ENCODE measurements around the gene DEPDC1. TPM values are rescaled to one million over a fixed set of nuclear protein-coding genes. Genes with fewer than 3 reads are reported as not detected.

Gene DEPDC1
- total RNA-seq, 2 donors from 2014 or later = 18.0 to 23.7 TPM

- H3K36me3 Mint-ChIP-seq (ENCODE audit: insufficient read depth in 2 of 2) = no peaks in the 10 kb centered on the region
- no peak overlapping the region for H3K4me3 Mint-ChIP-seq
- no peak overlapping the region for H3K27ac Mint-ChIP-seq
- no peak for ATAC-seq (replicated peaks in 1 of 2)
- H3K4me1 Mint-ChIP-seq (ENCODE audit: low read depth) = no peaks in the 10 kb centered on the region
- H3K27me3 Mint-ChIP-seq (ENCODE audit: low read depth) = peaks cover 11% of the 10 kb centered on the region
- no peak for DNase-seq
- H3K9me3 Mint-ChIP-seq = peaks cover 5 to 12% of the 10 kb centered on the region in 2 donors
Observed at GRCh38 chr1:68464891-68465290, 32.0 kb downstream of the DEPDC1 start.

DNA sequence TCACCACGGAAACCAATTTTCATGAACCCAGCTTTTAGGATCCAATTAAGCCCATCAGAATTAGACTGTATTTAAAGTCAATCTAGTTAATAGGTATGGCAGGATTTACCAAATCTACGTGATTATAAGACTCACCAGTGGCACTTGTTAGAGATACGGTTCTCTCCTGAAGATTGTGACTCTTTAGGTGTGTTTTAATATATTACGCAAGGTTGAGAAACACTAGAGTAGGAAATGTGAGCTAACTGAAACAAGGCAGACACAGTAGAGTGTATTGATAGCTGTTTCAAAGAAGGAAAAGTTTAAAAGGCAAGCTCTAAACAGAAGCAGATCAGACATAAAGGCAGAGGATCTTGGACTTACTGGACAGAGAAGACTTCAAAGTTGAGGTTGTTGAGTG, 35.9 kb downstream of the DEPDC1 start:
- Mint-ChIP-seq H3K36me3 (ENCODE audit: insufficient read depth in 2 of 2) (no peaks in the 10 kb centered on the region), H3K4me3 (no peak overlapping the region), H3K9me3 (peaks cover 5 to 12% of the 10 kb centered on the region in 2 donors), H3K27me3 (ENCODE audit: low read depth) (peaks cover 11% of the 10 kb centered on the region), H3K27ac (no peak overlapping the region), H3K4me1 (ENCODE audit: low read depth) (no peaks in the 10 kb centered on the region)
- ATAC-seq (replicated peaks in 1 of 2) (no peak), DNase-seq (no peak)

DNA sequence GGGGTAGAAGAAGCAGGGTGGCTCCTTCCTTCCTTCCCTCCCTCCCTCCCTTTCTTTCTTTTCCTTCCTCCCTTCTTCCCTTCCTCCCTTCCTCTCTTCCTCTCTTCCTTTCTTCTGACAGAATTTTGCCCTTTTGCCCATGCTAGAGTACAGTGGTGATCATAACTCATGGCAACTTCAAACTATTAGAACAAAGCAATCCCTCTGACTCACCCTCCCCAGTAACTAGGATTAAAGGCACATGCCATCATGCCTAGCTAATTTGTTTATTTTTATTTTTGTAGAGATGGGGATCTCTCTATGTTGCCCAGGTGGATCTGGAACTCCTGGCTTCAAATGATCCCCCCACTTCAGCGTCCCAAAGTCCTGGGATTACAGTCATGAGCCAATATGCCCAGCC, 37.1 kb downstream of the DEPDC1 start:
- ATAC-seq (replicated peaks in 1 of 2) (no peak), DNase-seq (no peak)
- Mint-ChIP-seq H3K4me1 (ENCODE audit: low read depth) (no peaks in the 10 kb centered on the region), H3K36me3 (ENCODE audit: insufficient read depth in 2 of 2) (no peaks in the 10 kb centered on the region), H3K4me3 (no peak overlapping the region), H3K27ac (no peak overlapping the region), H3K27me3 (ENCODE audit: low read depth) (peaks cover 5% of the 10 kb centered on the region), H3K9me3 (peaks cover 7% of the 10 kb centered on the region in 2 donors)

DNA sequence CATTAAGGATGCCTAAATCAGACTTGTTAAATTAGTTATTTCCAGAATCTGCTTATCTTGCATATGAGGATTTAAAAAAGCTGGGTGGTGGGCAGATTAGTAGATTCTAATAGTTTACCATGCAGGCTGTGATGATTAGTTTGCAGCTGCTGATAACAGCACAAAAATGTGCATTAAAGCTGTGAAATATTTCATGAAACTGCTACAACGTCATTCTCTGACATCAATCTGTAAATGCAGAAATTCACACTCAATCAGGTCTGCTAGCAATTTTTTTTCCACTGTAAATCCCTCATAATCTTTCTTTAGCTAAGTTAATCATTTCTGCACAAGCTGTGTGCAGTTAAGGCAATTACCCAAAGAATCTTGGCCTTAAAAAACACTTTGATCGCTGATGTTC, 37.8 kb downstream of the DEPDC1 start:
- Mint-ChIP-seq H3K4me1 (ENCODE audit: low read depth) (no peaks in the 10 kb centered on the region), H3K9me3 (peaks cover 2 to 4% of the 10 kb centered on the region in 2 donors), H3K27me3 (ENCODE audit: low read depth) (no peaks in the 10 kb centered on the region), H3K27ac (no peak overlapping the region), H3K4me3 (no peak overlapping the region), H3K36me3 (ENCODE audit: insufficient read depth in 2 of 2) (no peaks in the 10 kb centered on the region)
- ATAC-seq (replicated peaks in 1 of 2) (no peak), DNase-seq (no peak)

- ATAC-seq (replicated peaks in 1 of 2) (no peak), DNase-seq (no peak)
- Mint-ChIP-seq H3K27ac (no peak overlapping the region), H3K4me3 (no peak overlapping the region), H3K9me3 (peaks cover 0 to 2% of the 10 kb centered on the region in 2 donors), H3K27me3 (ENCODE audit: low read depth) (no peaks in the 10 kb centered on the region), H3K4me1 (ENCODE audit: low read depth) (no peaks in the 10 kb centered on the region), H3K36me3 (ENCODE audit: insufficient read depth in 2 of 2) (no peaks in the 10 kb centered on the region)
Observed at GRCh38 chr1:68456202-68456601, 40.7 kb downstream of the DEPDC1 start.

- Mint-ChIP-seq H3K9me3 (peaks cover 0 to 2% of the 10 kb centered on the region in 2 donors), H3K27me3 (ENCODE audit: low read depth) (no peaks in the 10 kb centered on the region), H3K27ac (no peak overlapping the region), H3K4me1 (ENCODE audit: low read depth) (no peaks in the 10 kb centered on the region), H3K36me3 (ENCODE audit: insufficient read depth in 2 of 2) (no peaks in the 10 kb centered on the region), H3K4me3 (no peak overlapping the region)
- ATAC-seq (replicated peaks in 1 of 2) (no peak), DNase-seq (no peak)
Observed at GRCh38 chr1:68454534-68454933, 42.3 kb downstream of the DEPDC1 start.

GRCh38 chr1:68453060-68453670, 43.7 kb downstream of the DEPDC1 start:
- no peak overlapping the region for H3K27ac Mint-ChIP-seq
- H3K9me3 Mint-ChIP-seq = peaks cover 0 to 2% of the 10 kb centered on the region in 2 donors
- H3K4me3 Mint-ChIP-seq = no peak overlapping the region
- H3K36me3 Mint-ChIP-seq (ENCODE audit: insufficient read depth in 2 of 2) = no peaks in the 10 kb centered on the region
- DNase-seq (no peak), ATAC-seq (replicated peaks in 1 of 2) (no peak)
- H3K4me1 Mint-ChIP-seq (ENCODE audit: low read depth) = no peaks in the 10 kb centered on the region
- H3K27me3 Mint-ChIP-seq (ENCODE audit: low read depth) = no peaks in the 10 kb centered on the region

DNA sequence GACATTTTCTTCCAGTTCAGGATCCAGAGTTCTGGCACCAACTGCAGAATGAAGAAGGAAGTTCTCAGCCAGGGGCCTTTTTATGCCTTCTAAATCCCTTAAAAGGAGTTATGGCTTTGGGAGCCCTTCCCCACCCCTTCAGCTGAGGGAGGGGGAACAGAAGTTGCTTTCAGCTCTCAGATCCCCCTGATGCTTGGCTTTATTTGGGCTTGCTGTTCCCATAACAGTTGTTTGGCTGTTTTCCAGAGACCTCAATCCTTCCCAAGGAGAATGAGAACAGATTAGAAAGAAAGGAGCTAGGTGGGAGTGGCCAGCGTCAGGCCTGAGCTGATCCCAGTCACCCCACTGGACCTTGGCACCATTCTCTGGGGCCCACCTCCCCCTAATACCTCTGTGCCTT, 47.0 kb downstream of the DEPDC1 start, which contains the start of gene RPE65:
Gene RPE65, minus strand, starts transcription at position 54 of the 400 bp plus-strand sequence. Its CDS starts 49 bp downstream, at position 5.
- Mint-ChIP-seq H3K4me1 (ENCODE audit: low read depth) (no peaks in the 10 kb centered on the region), H3K9me3 (no peaks in the 10 kb centered on the region), H3K36me3 (ENCODE audit: insufficient read depth in 2 of 2) (no peaks in the 10 kb centered on the region), H3K27me3 (ENCODE audit: low read depth) (no peaks in the 10 kb centered on the region), H3K27ac (no peak within 1 kb of the TSS), H3K4me3 (no peak within 1 kb of the TSS)
- DNase-seq (no peak), ATAC-seq (replicated peaks in 1 of 2) (no peak)

DNA sequence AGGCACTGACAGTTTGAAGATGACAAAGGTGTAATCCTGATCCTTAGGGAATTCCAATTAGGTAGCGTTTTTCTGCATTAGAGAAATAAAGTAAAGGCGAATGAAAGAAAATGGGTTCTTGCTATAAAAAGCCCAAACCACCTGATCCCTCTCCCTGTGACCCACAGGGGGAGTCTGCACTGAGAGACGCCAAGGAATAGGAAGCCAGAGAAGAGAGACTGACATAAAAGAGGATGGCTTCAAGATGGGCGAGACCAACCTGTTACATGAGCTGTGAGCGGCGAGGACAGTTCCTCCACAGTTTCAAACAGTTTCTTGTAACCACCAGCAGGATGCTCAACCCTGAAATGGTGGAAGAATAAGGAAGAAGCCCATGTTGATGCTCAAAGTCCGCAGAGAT, 48.5 kb downstream of the DEPDC1 start:
- no peak for ATAC-seq (replicated peaks in 1 of 2)
- H3K27ac Mint-ChIP-seq = no peak overlapping the region

GRCh38 chr1:68445709-68446108, 51.2 kb downstream of the DEPDC1 start:
- ATAC-seq (replicated peaks in 1 of 2) (no peak), DNase-seq (no peak)
- peaks cover 0 to 2% of the 10 kb centered on the region in 2 donors for H3K9me3 Mint-ChIP-seq
- no peaks in the 10 kb centered on the region for H3K27me3 Mint-ChIP-seq (ENCODE audit: low read depth)
- H3K4me1 Mint-ChIP-seq (ENCODE audit: low read depth) = no peaks in the 10 kb centered on the region
- no peaks in the 10 kb centered on the region for H3K36me3 Mint-ChIP-seq (ENCODE audit: insufficient read depth in 2 of 2)
- H3K4me3 Mint-ChIP-seq = no peak overlapping the region
- no peak overlapping the region for H3K27ac Mint-ChIP-seq

More for the DNA sequence above, 48.5 kb downstream of the DEPDC1 start:
- no peaks in the 10 kb centered on the region for H3K4me1 Mint-ChIP-seq (ENCODE audit: low read depth)
- H3K27me3 Mint-ChIP-seq (ENCODE audit: low read depth) = no peaks in the 10 kb centered on the region
- H3K9me3 Mint-ChIP-seq = no peaks in the 10 kb centered on the region
- no peaks in the 10 kb centered on the region for H3K36me3 Mint-ChIP-seq (ENCODE audit: insufficient read depth in 2 of 2)
- DNase-seq = no peak
- H3K4me3 Mint-ChIP-seq = no peak overlapping the region

DNA sequence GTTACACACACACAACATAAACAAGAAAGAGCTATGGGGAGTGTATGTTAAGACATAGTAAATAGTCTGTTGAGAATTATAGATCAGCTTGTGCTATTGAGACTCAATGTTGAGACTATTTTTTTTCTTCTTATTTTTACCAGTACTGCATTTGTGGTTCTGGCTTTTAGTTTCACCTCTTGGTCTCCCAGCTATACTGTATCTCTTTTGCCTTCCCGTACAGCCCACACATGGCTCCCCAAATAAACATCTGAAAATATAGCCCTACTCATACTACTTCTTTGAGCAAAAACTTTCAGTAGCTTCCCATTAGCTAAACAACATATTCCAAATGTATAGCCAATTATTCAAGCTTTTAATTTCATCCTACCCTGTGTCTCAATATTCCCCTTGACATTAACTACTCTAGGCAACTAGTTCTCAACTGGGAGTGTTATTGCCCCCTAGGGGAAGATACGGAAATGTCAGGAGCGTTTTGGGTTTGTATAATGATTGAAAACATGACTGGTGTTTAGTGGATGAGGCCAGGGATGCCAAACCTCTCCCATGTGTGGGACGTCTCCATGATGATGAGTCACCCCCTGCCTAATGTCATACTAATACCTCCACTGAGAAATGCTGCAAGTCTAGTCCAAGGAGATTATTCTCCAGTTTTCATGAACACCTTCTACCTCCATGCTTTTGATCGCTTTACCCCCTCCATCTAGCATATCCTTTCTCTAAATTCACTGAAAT, 53.9 kb downstream of the DEPDC1 start:
- H3K27me3 Mint-ChIP-seq (ENCODE audit: low read depth) = no peaks in the 10 kb centered on the region
- H3K27ac Mint-ChIP-seq = no peak overlapping the region
- no peaks in the 10 kb centered on the region for H3K36me3 Mint-ChIP-seq (ENCODE audit: insufficient read depth in 2 of 2)
- H3K9me3 Mint-ChIP-seq = peaks cover 0 to 2% of the 10 kb centered on the region in 2 donors
- no peaks in the 10 kb centered on the region for H3K4me1 Mint-ChIP-seq (ENCODE audit: low read depth)
- DNase-seq (peak; percentile 6), ATAC-seq (replicated peaks in 1 of 2) (peak in 1 of 2 donors; percentile 21)
- no peak overlapping the region for H3K4me3 Mint-ChIP-seq

DNA sequence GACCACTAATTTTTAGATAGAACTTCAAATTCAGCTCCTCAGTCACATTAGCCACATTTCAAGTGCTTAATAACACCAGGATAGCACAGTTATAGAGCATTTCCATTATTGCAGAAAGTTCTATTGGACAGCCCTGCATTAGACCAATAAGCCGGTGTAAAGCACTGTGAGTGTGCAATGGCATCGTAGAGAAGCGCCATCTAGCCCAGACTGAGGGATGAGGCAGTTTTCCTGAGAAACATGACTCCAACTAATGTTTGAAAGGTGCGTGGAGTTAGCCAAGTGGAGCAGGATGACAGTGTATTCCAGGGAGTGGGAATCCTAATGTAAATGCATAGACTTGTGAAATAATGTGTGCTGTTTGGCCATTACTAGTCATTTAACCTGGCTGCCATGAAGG, 54.9 kb downstream of the DEPDC1 start:
- no peaks in the 10 kb centered on the region for H3K4me1 Mint-ChIP-seq (ENCODE audit: low read depth)
- H3K27me3 Mint-ChIP-seq (ENCODE audit: low read depth) = no peaks in the 10 kb centered on the region
- H3K27ac Mint-ChIP-seq = no peak overlapping the region
- H3K4me3 Mint-ChIP-seq = no peak overlapping the region
- H3K36me3 Mint-ChIP-seq (ENCODE audit: insufficient read depth in 2 of 2) = no peaks in the 10 kb centered on the region
- no peak for ATAC-seq (replicated peaks in 1 of 2)
- H3K9me3 Mint-ChIP-seq = peaks cover 0 to 2% of the 10 kb centered on the region in 2 donors
- no peak for DNase-seq

DNA sequence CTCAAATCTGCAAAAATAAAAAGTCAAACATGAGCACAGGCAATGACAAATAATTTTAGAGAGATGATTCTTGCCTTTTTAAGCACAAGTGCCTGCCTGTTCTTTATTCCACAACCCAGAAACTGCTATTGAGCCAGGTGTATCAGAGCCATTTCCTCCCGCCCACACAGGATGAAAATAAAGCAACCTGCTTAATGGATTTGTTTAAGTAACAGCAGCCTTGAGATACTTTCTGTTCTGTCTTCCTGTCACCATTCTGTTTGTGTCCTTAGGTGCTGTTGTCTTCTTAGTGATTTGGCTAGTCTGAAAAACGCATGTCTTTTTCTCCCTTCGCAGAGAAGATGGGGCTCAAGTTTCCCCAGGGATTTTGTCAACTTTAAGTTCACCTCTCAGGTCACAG, 58.6 kb downstream of the DEPDC1 start:
- DNase-seq (no peak), ATAC-seq (replicated peaks in 1 of 2) (no peak)
- H3K4me1 Mint-ChIP-seq (ENCODE audit: low read depth) = no peaks in the 10 kb centered on the region
- no peak overlapping the region for H3K4me3 Mint-ChIP-seq
- H3K27me3 Mint-ChIP-seq (ENCODE audit: low read depth) = no peaks in the 10 kb centered on the region
- H3K36me3 Mint-ChIP-seq (ENCODE audit: insufficient read depth in 2 of 2) = no peaks in the 10 kb centered on the region
- no peak overlapping the region for H3K27ac Mint-ChIP-seq
- H3K9me3 Mint-ChIP-seq = peaks cover 0 to 2% of the 10 kb centered on the region in 2 donors

DNA sequence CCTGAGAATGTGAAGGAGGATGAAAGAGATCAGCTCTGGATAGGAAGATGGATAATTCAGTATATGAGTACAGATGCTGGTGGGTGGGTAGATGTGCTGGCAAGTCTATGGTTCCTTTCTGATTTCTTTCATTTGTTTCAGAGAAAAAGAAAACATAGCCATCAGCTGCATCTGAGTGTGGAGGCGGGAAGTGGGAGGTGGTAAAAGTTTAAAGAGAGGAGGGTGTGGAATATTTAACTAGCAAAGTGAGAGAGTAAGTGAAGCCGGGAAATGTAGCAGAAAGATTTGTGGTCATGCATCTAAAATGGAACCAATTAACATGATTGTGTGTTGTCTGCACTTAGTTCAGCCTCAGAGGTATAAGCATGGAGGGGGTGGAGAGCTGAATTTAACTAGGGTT, 63.5 kb downstream of the DEPDC1 start:
- ATAC-seq (replicated peaks in 1 of 2) = no peak

More for the DNA sequence above, 63.5 kb downstream of the DEPDC1 start:
- no peaks in the 10 kb centered on the region for H3K36me3 Mint-ChIP-seq (ENCODE audit: insufficient read depth in 2 of 2)
- DNase-seq = no peak
- H3K4me3 Mint-ChIP-seq = no peak overlapping the region
- no peak overlapping the region for H3K27ac Mint-ChIP-seq
- H3K9me3 Mint-ChIP-seq = no peaks in the 10 kb centered on the region
- no peaks in the 10 kb centered on the region for H3K27me3 Mint-ChIP-seq (ENCODE audit: low read depth)
- no peaks in the 10 kb centered on the region for H3K4me1 Mint-ChIP-seq (ENCODE audit: low read depth)

Measured in activated T-cell treated with anti-CD3 and anti-CD28 coated beads, Interleukin-2, amount 50 U/mL, for 72 hours (primary cell).